ENCODE data around the gene HAPLN2. TPM values are rescaled to one million over a fixed set of nuclear protein-coding genes. Genes with fewer than 3 reads are reported as not detected.
A peak's percentile ranks its signal among the peaks of the same experiment; 100 is the strongest.

Gene HAPLN2
- total and polyA plus RNA-seq, 2 of the 4 experiments (the other 2 are of a cell fraction), result not detected

GRCh38 chr1:156572663-156573018 is 46.6 kb upstream of the HAPLN2 start:
- Histone ChIP-seq H2BK120ac (ENCODE audit: low read depth, low read length) (no peak overlapping the region), H4K91ac (ENCODE audit: insufficient read depth, low read depth, low read length) (no peak overlapping the region), H2BK20ac (ENCODE audit: low read depth, low read length) (no peak overlapping the region), H2BK15ac (ENCODE audit: low read depth, low read length) (no peak overlapping the region), H3K9me1 (ENCODE audit: insufficient read depth, low read length) (peaks cover 15% of the 10 kb centered on the region), H2AFZ (replicated peaks; ENCODE audit: low read length, poor library complexity) (peak overlapping the region; percentile 94), H2AK9ac (replicated peaks; ENCODE audit: low read depth, low read length, poor library complexity) (peak overlapping the region; percentile 96), H3K4me2 (ENCODE audit: low read depth, low read length) (peak overlapping the region; percentile 74), H3K9me3 (ENCODE audit: control insufficient read depth, insufficient read depth, low read length) (no peaks in the 10 kb centered on the region), H2BK5ac (ENCODE audit: low read depth, low read length, poor library complexity, severe bottlenecking) (no peak overlapping the region), H4K5ac (ENCODE audit: low read depth, low read length) (no peak overlapping the region), H3K4ac (ENCODE audit: low read depth, low read length) (no peak overlapping the region), H4K20me1 (ENCODE audit: insufficient read depth, low read length) (no peaks in the 10 kb centered on the region; the same call in 1 of the 2 replicates), H3K14ac (replicated peaks; ENCODE audit: low read depth, low read length) (no peak overlapping the region), H3K27ac (ENCODE audit: insufficient read depth, low read length) (no peak overlapping the region), H3K18ac (ENCODE audit: low read depth, low read length) (no peak overlapping the region), H4K8ac (ENCODE audit: low read depth in 2 of 2, low read length in 2 of 2) (no peak overlapping the region), H3K56ac (ENCODE audit: extremely low read depth, insufficient read depth, low read length) (no peak overlapping the region), H3K23ac (ENCODE audit: low read depth, low read length) (no peak overlapping the region), H3K27me3 (ENCODE audit: control insufficient read depth, insufficient read depth, low read length) (peaks cover 15% of the 10 kb centered on the region), H3K4me1 (ENCODE audit: control insufficient read depth, insufficient read depth, low read length) (peaks cover 7% of the 10 kb centered on the region), H3K9ac (ENCODE audit: low read depth, low read length) (no peak overlapping the region), H2AK5ac (ENCODE audit: low read depth, low read length) (no peak overlapping the region), H3K36me3 (ENCODE audit: control insufficient read depth, insufficient read depth, low read length) (no peaks in the 10 kb centered on the region), H3K4me3 (ENCODE audit: insufficient read depth, low read depth, low read length) (no peak overlapping the region), H3K79me1 (ENCODE audit: low read depth in 1 of 2, low read length in 2 of 2) (peaks cover 8 to 25% of the 10 kb centered on the region in 2 experiments)
- dilution Hi-C loops (cut with HindIII; ENCODE audit: low sequenced_read_pairs, unreplicated experiment) (no loop called here), in situ Hi-C loops (cut with MboI; ENCODE audit: low sequenced_read_pairs) (no loop called here), intact Hi-C loops (cut with micrococcal nuclease) (no loop called here)
- ChIA-PET POLR2A (ENCODE audit: unreplicated experiment) (no interaction called here), CTCF (no interaction called here)
- DNase-seq, result no peak
- no TSS peak for BruUV-seq (replicated peaks)
- ATAC-seq (ENCODE audit: low read depth), result no peak
- TF ChIP-seq, protein P1, sequence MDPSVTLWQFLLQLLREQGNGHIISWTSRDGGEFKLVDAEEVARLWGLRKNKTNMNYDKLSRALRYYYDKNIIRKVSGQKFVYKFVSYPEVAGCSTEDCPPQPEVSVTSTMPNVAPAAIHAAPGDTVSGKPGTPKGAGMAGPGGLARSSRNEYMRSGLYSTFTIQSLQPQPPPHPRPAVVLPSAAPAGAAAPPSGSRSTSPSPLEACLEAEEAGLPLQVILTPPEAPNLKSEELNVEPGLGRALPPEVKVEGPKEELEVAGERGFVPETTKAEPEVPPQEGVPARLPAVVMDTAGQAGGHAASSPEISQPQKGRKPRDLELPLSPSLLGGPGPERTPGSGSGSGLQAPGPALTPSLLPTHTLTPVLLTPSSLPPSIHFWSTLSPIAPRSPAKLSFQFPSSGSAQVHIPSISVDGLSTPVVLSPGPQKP (IDR thresholded peaks at IDR 0.05; ENCODE audit: borderline replicate concordance, low read depth, low read length), result no peak
- TF ChIP-seq MAFK (IDR thresholded peaks at IDR 0.05; ENCODE audit: low read depth, low read length), result no peak
- TF ChIP-seq, protein P2, sequence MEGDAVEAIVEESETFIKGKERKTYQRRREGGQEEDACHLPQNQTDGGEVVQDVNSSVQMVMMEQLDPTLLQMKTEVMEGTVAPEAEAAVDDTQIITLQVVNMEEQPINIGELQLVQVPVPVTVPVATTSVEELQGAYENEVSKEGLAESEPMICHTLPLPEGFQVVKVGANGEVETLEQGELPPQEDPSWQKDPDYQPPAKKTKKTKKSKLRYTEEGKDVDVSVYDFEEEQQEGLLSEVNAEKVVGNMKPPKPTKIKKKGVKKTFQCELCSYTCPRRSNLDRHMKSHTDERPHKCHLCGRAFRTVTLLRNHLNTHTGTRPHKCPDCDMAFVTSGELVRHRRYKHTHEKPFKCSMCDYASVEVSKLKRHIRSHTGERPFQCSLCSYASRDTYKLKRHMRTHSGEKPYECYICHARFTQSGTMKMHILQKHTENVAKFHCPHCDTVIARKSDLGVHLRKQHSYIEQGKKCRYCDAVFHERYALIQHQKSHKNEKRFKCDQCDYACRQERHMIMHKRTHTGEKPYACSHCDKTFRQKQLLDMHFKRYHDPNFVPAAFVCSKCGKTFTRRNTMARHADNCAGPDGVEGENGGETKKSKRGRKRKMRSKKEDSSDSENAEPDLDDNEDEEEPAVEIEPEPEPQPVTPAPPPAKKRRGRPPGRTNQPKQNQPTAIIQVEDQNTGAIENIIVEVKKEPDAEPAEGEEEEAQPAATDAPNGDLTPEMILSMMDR (conservative IDR thresholded peaks at IDR 0.05; ENCODE audit: low read depth, low read length), result no peak
- no peak for TF ChIP-seq CEBPB (IDR thresholded peaks at IDR 0.05; ENCODE audit: low read depth, low read length)
- no peak for TF ChIP-seq SMC3 (IDR thresholded peaks at IDR 0.05; ENCODE audit: low read depth, low read length)
- TF ChIP-seq RFX5 (IDR thresholded peaks at IDR 0.05; ENCODE audit: low read depth, low read length), result no peak
- no peak for TF ChIP-seq FOS (IDR thresholded peaks at IDR 0.05; ENCODE audit: low read depth, low read length)
- no peak for TF ChIP-seq NFE2L2 (IDR thresholded peaks at IDR 0.05; ENCODE audit: low read depth, low read length)
- no peak for TF ChIP-seq RCOR1 (IDR thresholded peaks at IDR 0.05; ENCODE audit: insufficient replicate concordance, low read length)
- TF ChIP-seq RAD21 (IDR thresholded peaks at IDR 0.05; ENCODE audit: low read length), result no peak
- no peak for TF ChIP-seq BHLHE40 (IDR thresholded peaks at IDR 0.05; ENCODE audit: low read depth, low read length)
- TF ChIP-seq CHD1 (IDR thresholded peaks at IDR 0.05; ENCODE audit: low read depth, low read length), result no peak
- TF ChIP-seq MXI1 (IDR thresholded peaks at IDR 0.05; ENCODE audit: borderline replicate concordance, low read depth, low read length), result no peak
- TF ChIP-seq, protein P3, sequence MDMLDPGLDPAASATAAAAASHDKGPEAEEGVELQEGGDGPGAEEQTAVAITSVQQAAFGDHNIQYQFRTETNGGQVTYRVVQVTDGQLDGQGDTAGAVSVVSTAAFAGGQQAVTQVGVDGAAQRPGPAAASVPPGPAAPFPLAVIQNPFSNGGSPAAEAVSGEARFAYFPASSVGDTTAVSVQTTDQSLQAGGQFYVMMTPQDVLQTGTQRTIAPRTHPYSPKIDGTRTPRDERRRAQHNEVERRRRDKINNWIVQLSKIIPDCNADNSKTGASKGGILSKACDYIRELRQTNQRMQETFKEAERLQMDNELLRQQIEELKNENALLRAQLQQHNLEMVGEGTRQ (IDR thresholded peaks at IDR 0.05; ENCODE audit: low read depth, low read length), result no peak
- TF ChIP-seq POLR2A (IDR thresholded peaks at IDR 0.05; ENCODE audit: low read depth, low read length), result no peak
- no peak for TF ChIP-seq MAZ (IDR thresholded peaks at IDR 0.05; ENCODE audit: borderline replicate concordance, low read depth, low read length)
- WGBS, 2 experiments (ENCODE audit: extremely low coverage in 2 of 2, insufficient read length in 1 of 2), result 29% methylated on average over 4 of the region's 10 CpGs; no CpG with 5 or more reads in 1 of the 2 experiments

Data from IMR-90 (cell line).